ENCODE data around the gene DNAJC1.

DNAJC1 gene

DNA sequence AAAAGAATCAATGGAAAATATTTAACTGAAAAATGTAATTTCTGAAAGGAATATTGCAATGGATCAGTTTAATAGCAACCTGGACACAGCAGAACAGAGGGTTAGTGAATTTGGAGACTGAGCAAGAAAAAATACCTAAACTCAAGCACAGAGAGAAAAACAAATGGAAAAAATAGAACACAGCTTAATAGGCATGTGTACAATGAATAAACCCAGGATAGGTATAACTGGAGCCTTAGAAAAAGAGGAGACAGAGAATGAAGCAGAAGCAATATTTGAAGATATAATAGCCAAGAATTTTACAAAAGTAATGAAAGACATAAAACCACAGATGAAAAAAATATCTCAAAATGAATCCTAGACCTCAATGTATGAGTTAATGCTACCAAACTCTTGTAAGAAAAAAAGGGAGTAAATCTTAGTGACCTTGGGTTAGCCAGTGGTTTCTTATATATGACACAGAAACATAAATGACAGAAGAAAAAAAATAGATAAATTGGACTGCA is 2.9 kb upstream of the DNAJC1 start:
- no peak for DNase-seq (ENCODE audit: low spot score)

- no peak for DNase-seq (ENCODE audit: low spot score)
Observed at GRCh38 chr10:22005763-22006162, 2.2 kb upstream of the DNAJC1 start.

GRCh38 chr10:22003964-22004281 is 393 bp upstream of the DNAJC1 start:
- no peak for DNase-seq (ENCODE audit: low spot score)

GRCh38 chr10:22002591-22003176 is 846 bp downstream of the DNAJC1 start:
- peak; percentile 10 for DNase-seq (ENCODE audit: low spot score)

DNA sequence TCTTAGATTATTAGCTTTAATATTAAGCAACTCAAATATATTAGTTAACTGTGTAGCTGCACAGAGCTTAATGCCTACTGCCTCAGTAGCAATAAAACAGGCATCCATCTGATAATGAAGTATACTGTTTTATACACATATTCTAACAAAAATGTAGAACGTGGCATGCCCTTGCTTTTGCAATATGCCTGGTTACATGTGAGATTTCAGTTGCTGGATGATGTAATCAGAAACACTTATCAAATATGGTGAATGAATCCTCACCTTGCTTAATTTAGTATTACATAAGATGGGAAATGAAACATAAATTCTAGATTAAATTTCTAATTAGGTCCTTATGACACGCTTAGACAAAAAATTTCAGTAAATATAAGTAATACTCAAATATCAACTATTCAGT is 8.0 kb downstream of the DNAJC1 start:
- DNase-seq (ENCODE audit: low spot score), result no peak

GRCh38 chr10:21993360-21994001 is 10.0 kb downstream of the DNAJC1 start:
- peak; percentile 5 for DNase-seq (ENCODE audit: low spot score)

DNA sequence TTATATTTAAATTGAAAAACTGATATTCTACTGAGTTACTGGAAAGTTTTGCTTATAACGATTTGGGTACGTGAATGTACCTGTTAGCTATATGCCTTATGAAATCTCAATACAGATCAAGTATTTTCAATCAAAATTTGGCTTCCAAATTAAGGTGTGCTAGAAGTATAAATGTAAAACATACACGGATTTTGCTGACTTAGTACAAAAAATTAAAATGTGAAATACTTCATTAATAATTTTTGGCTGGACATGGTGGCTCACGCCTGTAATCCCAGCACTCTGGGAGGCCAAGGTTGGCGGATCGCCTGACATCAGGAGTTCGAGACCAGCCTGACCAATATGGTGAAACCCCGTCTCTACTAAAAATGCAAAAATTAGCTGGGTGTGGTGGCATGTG is 11.7 kb downstream of the DNAJC1 start:
- no peak for DNase-seq (ENCODE audit: low spot score)

GRCh38 chr10:21990449-21990848 is 13.1 kb downstream of the DNAJC1 start:
- no peak for DNase-seq (ENCODE audit: low spot score)

- DNase-seq (ENCODE audit: low spot score), result peak; percentile 9
Observed at GRCh38 chr10:21989453-21990154, 13.9 kb downstream of the DNAJC1 start.

GRCh38 chr10:21985541-21985940 is 18.0 kb downstream of the DNAJC1 start:
- DNase-seq (ENCODE audit: low spot score), result no peak

- DNase-seq (ENCODE audit: low spot score), result no peak
Observed at GRCh38 chr10:21981118-21981517, 22.4 kb downstream of the DNAJC1 start.

GRCh38 chr10:21980691-21981090 is 22.8 kb downstream of the DNAJC1 start:
- DNase-seq (ENCODE audit: low spot score), result no peak

- DNase-seq (ENCODE audit: low spot score), result no peak
Observed at GRCh38 chr10:21978191-21978862, 25.2 kb downstream of the DNAJC1 start.

GRCh38 chr10:21976739-21977138 is 26.8 kb downstream of the DNAJC1 start:
- DNase-seq (ENCODE audit: low spot score), result no peak

- no peak for DNase-seq (ENCODE audit: low spot score)
Observed at GRCh38 chr10:21976280-21976679, 27.2 kb downstream of the DNAJC1 start.

DNA sequence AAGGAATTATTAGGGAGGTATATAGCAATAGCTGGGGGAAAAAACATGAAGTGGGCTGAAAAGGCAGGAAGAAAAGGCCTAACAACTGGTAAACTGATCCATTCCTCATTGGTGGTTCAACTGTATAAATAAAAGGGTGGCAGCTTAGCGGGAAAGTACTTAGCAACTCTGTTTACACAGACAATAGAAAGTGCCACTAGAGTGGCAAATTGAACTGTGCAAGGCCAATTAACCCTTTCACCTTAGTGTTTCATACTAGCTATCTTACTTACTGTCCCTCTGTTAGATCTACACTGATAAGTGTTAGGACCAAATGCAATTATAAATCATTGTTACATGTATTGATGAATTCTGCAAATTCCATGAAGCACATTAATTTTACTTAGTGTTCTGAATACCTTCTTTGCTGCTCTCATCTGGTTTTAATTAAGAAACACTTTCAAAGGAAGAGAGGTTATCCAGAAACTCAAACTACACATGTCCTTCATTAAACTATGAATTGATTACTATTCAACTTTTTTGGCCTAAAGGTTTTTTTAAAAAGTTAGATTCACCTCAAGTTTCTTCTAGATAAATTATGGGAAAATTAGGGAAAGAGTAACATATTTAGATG is 28.0 kb downstream of the DNAJC1 start:
- no peak for DNase-seq (ENCODE audit: low spot score)

GRCh38 chr10:21972584-21972983 is 30.9 kb downstream of the DNAJC1 start:
- DNase-seq (ENCODE audit: low spot score), result no peak

DNA sequence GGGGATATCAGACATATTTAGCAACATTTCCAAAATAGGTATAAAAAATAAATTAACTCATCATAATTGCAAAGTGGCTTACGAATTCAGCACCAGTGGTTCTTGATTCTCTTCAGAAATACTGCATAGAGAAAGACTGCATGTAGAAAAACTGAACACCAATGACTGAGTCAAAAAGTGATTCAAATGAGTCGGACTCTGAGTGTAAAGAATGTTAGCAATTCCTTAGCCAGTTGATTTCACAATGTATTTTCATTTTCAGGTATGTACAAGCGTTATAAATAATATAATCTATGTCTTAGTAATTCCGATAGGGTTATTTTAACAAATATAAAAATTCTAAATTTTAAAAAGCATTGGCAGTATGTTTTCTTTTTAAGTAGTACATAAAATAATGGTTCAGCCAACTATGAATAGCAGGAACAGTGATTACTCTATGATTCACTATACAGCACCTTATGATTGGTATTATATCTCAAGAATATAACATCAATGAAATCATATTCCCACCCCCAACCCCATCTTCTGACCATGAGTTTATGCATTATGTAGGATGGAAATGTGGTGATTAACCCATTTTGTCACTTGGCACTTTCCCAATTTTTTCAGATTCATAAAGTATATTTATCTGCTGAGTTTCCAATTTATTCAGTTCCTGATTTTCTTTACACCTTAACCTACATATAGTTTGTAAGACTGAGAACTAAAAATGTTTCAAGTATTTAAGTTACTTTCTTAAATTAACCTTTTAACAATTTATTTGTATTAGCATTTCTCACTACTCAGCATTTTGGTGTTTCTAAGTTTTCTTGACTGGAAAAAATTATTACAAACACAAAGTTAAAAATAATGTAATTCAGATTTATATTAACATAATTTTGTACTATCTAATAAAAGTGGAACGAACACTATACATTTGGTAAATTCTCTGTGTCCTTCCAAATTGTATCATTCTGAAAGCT is 33.9 kb downstream of the DNAJC1 start:
- DNase-seq (ENCODE audit: low spot score), result no peak

DNA sequence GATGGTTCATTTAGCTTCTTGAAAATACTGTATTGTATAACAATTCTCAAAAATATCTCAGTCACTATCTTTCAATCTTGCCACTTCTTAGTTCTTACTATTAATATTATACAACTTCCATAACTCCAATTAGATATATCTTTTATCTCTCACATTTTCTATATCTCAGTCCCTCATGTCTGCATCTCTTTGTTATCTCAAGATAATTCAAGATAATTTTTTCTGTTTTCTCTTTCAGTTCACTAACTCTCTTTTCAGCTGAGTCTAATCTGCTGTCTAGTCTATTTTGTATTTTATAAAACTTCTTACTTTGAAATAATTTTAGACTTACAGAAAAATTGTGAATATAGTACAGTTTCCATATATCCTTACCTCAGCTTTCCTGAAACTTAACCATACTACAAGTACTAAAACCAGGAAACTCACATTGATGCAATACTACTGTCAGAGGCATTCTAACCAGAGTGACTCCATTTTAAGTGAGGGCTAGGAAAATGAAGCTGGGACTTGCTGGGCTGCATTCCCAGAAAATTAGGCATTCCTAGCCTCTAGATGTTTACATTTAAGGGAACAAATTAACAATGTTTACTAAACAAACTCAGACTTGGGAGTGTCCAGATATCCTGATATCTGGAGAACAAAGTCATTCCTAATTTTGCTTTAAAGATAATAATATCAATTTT is 38.4 kb downstream of the DNAJC1 start:
- no peak for DNase-seq (ENCODE audit: low spot score)

DNA sequence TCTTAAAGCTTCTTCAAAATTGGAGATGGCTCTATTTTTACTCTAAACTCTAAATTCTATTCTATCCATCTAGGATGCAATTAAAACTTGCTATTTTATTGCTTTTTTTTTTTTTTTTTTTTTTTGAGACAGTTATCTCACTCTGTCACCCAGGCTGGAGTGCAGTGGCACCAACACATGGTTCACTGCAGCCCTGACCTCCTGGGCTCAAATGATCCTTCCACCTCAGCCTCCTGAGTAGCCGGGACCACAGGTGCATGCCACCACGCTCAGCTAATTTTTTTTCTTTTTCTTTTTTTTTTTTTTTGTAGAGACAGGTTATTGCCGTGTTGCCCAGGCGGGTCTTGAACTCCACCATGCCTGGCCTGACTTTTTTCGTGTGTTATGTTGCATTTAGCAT is 41.2 kb downstream of the DNAJC1 start:
- no peak for DNase-seq (ENCODE audit: low spot score)

- no peak for DNase-seq (ENCODE audit: low spot score)
Observed at GRCh38 chr10:21961847-21962246, 41.7 kb downstream of the DNAJC1 start.
